OCI-LY7 (cell line): Measurements from ENCODE around the gene OFD1.

Source experiments
- CTCF ChIP-seq: fragments of 200-600 bp; sonication (generic); conservative IDR thresholded peaks from 2 replicates; pipeline ENCODE4 v1.5.1; 2014; ENCODE audit warnings: mild to moderate bottlenecking, antibody characterized with exemption, low read length, moderate library complexity, mixed read lengths
- EZH2phosphoT487 ChIP-seq: fragments of 200-600 bp; sonication (generic); IDR thresholded peaks from 2 replicates; pipeline ENCODE4 v1.6.1; 2018; ENCODE audit warnings: low read depth, borderline replicate concordance, mild to moderate bottlenecking, mixed run types, antibody characterized with exemption, low read length, moderate library complexity, mixed read lengths

GRCh38 chrX:13697976-13698375, 36.6 kb upstream of the OFD1 start:
- TF ChIP-seq CTCF (no peak), EZH2phosphoT487 (no peak)
